GM18873 (cell line): Measurements from ENCODE around the gene F11.
"Not testable (repeated sequence)": the region's sequence is repeated elsewhere in the genome, so short reads cannot be mapped to it uniquely, and the experiment has no call there.

ENCODE experiments used
- ATAC-seq: cut with Tn5 transposase; IDR thresholded peaks from one replicate; pipeline ENCODE4 v1.9.1; 2021; ENCODE audit warnings: mild to moderate bottlenecking, moderate library complexity, moderate number of reproducible peaks; ENCODE audit not compliant: unreplicated experiment, low FRiP score

The F11 gene

GRCh38 chr4:186249785-186250754 is 15.9 kb upstream of the F11 start:
- ATAC-seq: no peak

- no peak for ATAC-seq
Observed at GRCh38 chr4:186250760-186251159, 15.2 kb upstream of the F11 start.

- no peak for ATAC-seq
Observed at GRCh38 chr4:186255122-186255521, 10.9 kb upstream of the F11 start.

- ATAC-seq: no peak
Observed at GRCh38 chr4:186258216-186258811, 7.7 kb upstream of the F11 start.

- ATAC-seq: no peak
Observed at GRCh38 chr4:186260117-186260503, 5.9 kb upstream of the F11 start.

GRCh38 chr4:186260504-186261448 is 5.2 kb upstream of the F11 start:
- no peak for ATAC-seq

GRCh38 chr4:186264660-186265059 is 1.3 kb upstream of the F11 start:
- ATAC-seq: no peak

- ATAC-seq: not testable (repeated sequence)
Observed at GRCh38 chr4:186265250-186265649, 739 bp upstream of the F11 start.

- no peak for ATAC-seq
Observed at GRCh38 chr4:186266729-186267456, 904 bp downstream of the F11 start.

- no peak for ATAC-seq
Observed at GRCh38 chr4:186271081-186271678, 5.2 kb downstream of the F11 start.

GRCh38 chr4:186272699-186273391 is 6.9 kb downstream of the F11 start:
- no peak for ATAC-seq

- ATAC-seq: not testable (repeated sequence)
Observed at GRCh38 chr4:186273392-186273789, 7.4 kb downstream of the F11 start.

GRCh38 chr4:186283311-186283710 is 17.3 kb downstream of the F11 start:
- ATAC-seq: no peak

- ATAC-seq: no peak
Observed at GRCh38 chr4:186285147-186285546, 19.2 kb downstream of the F11 start.

GRCh38 chr4:186286581-186286980 is 20.6 kb downstream of the F11 start:
- ATAC-seq: no peak

- ATAC-seq: no peak
Observed at GRCh38 chr4:186291256-186291890, 25.4 kb downstream of the F11 start.

GRCh38 chr4:186294160-186294559 is 28.2 kb downstream of the F11 start:
- ATAC-seq: no peak

GRCh38 chr4:186296481-186296880 is 30.5 kb downstream of the F11 start:
- ATAC-seq: no peak
